Type B pancreatic cell (in vitro differentiated cells): Measurements from ENCODE around the gene RNF175. TPM values are rescaled to one million over a fixed set of nuclear protein-coding genes. Genes with fewer than 3 reads are reported as not detected.
A peak's percentile ranks its signal among the peaks of the same experiment; 100 is the strongest.

ENCODE experiments used
- DNase-seq: peaks from one replicate; pipeline ENCODE4 v3.0.0; 2021; ENCODE audit warnings: mixed read lengths; ENCODE audit not compliant: unreplicated experiment; ENCODE audit errors: extremely low spot score
- H3K27ac Mint-ChIP-seq: 2 replicates; pipeline ENCODE4 v1.8.0; 2021; ENCODE audit warnings: mild to moderate bottlenecking, mixed read lengths
- H3K27me3 Mint-ChIP-seq: 2 replicates; pipeline ENCODE4 v1.8.0; 2021; ENCODE audit warnings: mixed read lengths
- H3K36me3 Mint-ChIP-seq: 2 replicates; pipeline ENCODE4 v1.8.0; 2021; ENCODE audit warnings: mixed read lengths
- H3K4me1 Mint-ChIP-seq: one replicate; pipeline ENCODE4 v1.8.0; 2021; ENCODE audit warnings: mixed read lengths; ENCODE audit not compliant: unreplicated experiment
- H3K4me3 Mint-ChIP-seq: 2 replicates; pipeline ENCODE4 v1.8.0; 2021; ENCODE audit warnings: mild to moderate bottlenecking, mixed read lengths
- H3K9me3 Mint-ChIP-seq: 2 replicates; pipeline ENCODE4 v1.8.0; 2021; ENCODE audit warnings: mixed read lengths
- total RNA-seq: library from RNA; stranded (reverse); gene quantifications from 2 replicates; pipeline ENCODE4 v1.2.1, GENCODE V29; 2021; ENCODE audit warnings: low replicate concordance
- TF ChIP-seq, protein P1 (sequence below): fragments of 200-600 bp; sonication (generic); conservative IDR thresholded peaks from 2 replicates; pipeline ENCODE4 v1.5.0; 2021; ENCODE audit warnings: antibody characterized with exemption, mild to moderate bottlenecking

The RNF175 gene
- total RNA-seq, 1 donor from 2014 or later = 11.3 TPM

DNA sequence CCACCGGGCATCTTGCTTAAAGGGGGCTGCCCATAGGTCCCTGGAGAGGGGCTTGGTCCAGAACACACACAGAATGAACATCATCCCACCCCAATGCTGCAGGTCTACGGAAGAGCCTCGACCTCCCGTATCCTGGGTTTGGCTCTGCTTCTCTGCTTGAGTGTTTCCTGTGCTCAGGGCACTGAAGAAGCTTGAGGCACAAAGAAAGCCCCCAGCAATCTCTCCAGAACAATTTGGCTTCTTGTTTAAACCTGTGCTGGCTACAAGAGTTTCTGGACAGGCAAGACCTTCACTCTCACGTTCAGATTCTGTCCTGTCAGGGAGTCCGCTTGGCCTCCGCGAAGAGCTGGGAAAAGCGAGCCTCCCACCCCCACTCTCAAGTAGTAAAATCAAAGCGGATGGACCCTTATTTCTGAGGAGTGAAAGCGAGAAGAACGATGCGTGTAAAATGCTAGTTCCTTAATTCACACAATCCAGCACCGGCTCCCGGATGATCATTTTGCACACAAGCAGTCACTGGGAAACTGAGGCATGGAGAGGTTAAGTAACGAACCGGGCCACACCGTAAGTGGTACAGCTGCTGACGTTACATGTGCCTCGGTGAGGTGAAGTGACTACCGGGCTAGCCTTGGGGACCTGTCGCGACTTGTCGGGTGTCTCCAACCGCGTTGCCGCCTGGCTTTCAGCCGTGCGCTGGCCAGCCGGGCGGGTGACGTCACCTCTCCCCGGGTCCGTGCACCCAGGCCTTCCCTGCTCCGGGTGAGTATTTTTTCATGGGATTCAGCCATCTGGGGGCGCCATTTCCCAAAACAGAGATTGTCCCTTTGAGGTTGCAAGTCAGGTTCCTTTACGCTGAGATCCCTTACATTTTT lies 32.2 kb upstream of the RNF175 start:
- H3K4me1 Mint-ChIP-seq = peaks cover 46% of the 10 kb centered on the region

DNA sequence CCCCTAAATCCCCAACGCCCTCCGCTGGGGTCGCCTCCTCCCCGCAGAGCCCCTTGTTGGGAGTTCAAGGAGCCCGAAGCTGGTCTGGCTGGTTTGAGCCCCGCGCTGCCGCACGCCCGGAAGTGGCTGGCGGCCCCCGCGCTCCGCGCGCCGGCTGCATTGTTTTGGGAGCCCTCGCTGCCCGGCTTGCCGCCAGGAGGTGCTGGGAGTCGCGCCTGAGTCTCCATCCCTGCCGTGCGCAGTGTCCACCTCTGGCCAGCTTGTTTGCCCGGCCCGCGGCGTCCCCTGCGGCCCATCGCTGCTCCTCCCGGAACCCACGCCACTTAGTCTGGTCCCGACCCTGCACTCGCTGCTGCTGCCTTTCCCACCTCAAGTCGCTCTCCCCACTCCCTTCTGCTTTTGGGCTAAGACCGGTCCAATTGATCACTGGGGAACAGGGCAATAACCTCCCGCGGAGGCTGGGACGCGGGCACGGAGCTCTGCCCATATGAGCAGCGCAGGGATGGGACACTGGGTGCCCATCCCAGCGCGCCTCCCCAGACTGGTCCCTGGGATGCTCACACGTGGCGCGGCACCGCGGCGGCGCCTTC lies 31.2 kb upstream of the RNF175 start:
- Mint-ChIP-seq H3K27me3 (peaks cover 90% of the 10 kb centered on the region), H3K36me3 (no peaks in the 10 kb centered on the region), H3K9me3 (no peaks in the 10 kb centered on the region), H3K4me3 (peak overlapping the region; percentile 84), H3K4me1 (peaks cover 51% of the 10 kb centered on the region), H3K27ac (no peak overlapping the region)
- TF ChIP-seq, protein P1, sequence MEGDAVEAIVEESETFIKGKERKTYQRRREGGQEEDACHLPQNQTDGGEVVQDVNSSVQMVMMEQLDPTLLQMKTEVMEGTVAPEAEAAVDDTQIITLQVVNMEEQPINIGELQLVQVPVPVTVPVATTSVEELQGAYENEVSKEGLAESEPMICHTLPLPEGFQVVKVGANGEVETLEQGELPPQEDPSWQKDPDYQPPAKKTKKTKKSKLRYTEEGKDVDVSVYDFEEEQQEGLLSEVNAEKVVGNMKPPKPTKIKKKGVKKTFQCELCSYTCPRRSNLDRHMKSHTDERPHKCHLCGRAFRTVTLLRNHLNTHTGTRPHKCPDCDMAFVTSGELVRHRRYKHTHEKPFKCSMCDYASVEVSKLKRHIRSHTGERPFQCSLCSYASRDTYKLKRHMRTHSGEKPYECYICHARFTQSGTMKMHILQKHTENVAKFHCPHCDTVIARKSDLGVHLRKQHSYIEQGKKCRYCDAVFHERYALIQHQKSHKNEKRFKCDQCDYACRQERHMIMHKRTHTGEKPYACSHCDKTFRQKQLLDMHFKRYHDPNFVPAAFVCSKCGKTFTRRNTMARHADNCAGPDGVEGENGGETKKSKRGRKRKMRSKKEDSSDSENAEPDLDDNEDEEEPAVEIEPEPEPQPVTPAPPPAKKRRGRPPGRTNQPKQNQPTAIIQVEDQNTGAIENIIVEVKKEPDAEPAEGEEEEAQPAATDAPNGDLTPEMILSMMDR = peak; percentile 69
- DNase-seq = peak; percentile 76

More for the DNA sequence above, 32.2 kb upstream of the RNF175 start:
- H3K4me3 Mint-ChIP-seq = peak overlapping the region; percentile 84
- TF ChIP-seq, protein P1 = peak; percentile 76
- peaks cover 90% of the 10 kb centered on the region for H3K27me3 Mint-ChIP-seq
- H3K36me3 Mint-ChIP-seq = no peaks in the 10 kb centered on the region
- no peaks in the 10 kb centered on the region for H3K9me3 Mint-ChIP-seq
- peak; percentile 78 for DNase-seq
- no peak overlapping the region for H3K27ac Mint-ChIP-seq

DNA sequence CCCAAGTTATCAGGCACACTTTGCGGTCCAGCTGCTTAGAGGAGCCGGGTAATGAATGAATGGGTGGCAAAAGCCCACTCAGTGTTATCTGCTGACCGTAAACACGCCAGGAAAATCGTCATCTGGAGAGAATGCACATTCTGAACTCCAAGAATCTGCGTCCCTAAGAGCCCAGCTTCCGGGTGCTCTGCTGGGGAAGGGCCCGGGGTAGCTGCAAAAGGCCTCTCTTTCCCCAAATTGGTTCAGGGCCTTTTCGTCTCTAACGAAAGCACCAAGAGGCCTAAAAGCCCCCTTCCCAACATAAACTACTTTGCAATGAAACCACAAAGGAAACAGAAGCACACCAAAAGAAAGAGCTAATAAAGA lies 30.7 kb upstream of the RNF175 start:
- peaks cover 56% of the 10 kb centered on the region for H3K4me1 Mint-ChIP-seq
- peaks cover 90% of the 10 kb centered on the region for H3K27me3 Mint-ChIP-seq
- DNase-seq = no peak
- TF ChIP-seq, protein P1 = no peak
- peak overlapping the region; percentile 42 for H3K27ac Mint-ChIP-seq
- no peaks in the 10 kb centered on the region for H3K9me3 Mint-ChIP-seq
- peak overlapping the region; percentile 86 for H3K4me3 Mint-ChIP-seq
- H3K36me3 Mint-ChIP-seq = no peaks in the 10 kb centered on the region

DNA sequence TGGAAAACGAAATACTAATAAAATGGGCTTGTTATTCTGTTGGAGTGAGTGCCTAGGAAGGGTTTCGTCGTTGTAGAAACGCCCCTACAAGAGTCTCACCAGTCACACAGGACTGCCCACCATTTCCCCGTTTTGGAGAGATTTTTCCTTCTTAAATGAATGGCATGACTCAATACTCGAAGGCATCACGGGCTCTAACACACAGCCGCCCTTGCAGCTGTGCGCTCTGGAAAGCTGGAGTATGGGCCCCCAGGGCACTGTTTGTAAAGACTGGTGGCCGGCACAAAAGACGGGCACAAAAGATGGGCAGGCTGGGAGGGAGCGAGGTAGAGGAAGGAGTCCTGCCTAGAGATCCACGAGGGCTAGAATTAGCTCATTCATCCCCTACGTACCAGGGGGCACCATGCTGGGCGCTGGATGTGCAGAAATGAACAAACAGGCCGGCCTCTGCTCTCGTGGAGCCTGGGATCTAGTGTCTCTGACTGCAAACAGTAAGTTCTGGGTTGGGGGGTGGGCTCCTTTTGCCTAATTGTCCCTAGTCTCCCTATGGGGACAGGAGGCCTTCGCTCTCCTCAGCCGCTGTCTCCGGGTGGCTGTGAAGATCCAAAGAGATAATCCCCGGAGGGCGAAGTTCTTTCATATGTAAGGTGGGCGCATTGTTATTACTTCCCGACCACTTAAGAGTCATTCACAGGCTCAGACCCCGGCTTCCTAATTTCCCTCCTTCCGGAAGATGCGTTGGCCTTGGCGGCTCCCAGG lies 30.1 kb upstream of the RNF175 start:
- Mint-ChIP-seq H3K27me3 (peaks cover 87% of the 10 kb centered on the region), H3K4me3 (peak overlapping the region; percentile 86), H3K36me3 (no peaks in the 10 kb centered on the region), H3K4me1 (peaks cover 57% of the 10 kb centered on the region), H3K27ac (peak overlapping the region; percentile 42), H3K9me3 (no peaks in the 10 kb centered on the region)
- TF ChIP-seq, protein P1 = no peak
- DNase-seq = no peak

DNA sequence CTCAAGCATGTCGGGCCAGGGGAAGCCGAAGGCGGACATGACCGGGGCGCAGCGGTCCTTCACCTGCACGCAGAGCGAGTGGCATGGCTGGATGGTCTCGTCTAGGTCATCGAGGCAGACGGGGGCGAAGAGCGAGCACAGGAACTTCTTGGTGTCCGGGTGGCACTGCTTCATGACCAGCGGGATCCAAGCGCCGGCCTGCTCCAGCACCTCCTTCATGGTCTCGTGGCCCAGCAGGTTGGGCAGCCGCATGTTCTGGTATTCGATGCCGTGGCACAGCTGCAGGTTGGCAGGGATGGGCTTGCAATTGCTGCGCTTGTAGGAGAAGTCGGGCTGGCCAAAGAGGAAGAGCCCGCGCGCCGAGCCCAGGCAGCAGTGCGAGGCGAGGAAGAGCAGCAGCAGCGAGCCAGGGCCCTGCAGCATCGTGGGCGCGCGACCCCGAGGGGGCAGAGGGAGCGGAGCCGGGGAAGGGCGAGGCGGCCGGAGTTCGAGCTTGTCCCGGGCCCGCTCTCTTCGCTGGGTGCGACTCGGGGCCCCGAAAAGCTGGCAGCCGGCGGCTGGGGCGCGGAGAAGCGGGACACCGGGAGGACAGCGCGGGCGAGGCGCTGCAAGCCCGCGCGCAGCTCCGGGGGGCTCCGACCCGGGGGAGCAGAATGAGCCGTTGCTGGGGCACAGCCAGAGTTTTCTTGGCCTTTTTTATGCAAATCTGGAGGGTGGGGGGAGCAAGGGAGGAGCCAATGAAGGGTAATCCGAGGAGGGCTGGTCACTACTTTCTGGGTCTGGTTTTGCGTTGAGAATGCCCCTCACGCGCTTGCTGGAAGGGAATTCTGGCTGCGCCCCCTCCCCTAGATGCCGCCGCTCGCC lies 28.8 kb upstream of the RNF175 start, which contains the start of gene SFRP2:
Gene SFRP2 (minus strand): TSS at position 671 of the 864 bp plus-strand sequence. CDS start 248 bp downstream, at position 423.
- Mint-ChIP-seq H3K27me3 (peaks cover 77% of the 10 kb centered on the region), H3K27ac (peak within 1 kb of the TSS; percentile 42), H3K9me3 (no peaks in the 10 kb centered on the region), H3K36me3 (no peaks in the 10 kb centered on the region), H3K4me1 (peaks cover 53% of the 10 kb centered on the region), H3K4me3 (peak within 1 kb of the TSS; percentile 92)
- TF ChIP-seq, protein P1 = no peak
- DNase-seq = peak; percentile 71
